GM19452 (cell line): ENCODE measurements around the gene TPH2.
A peak's percentile ranks its signal among the peaks of the same experiment; 100 is the strongest.

ENCODE experiments used
- ATAC-seq: cut with Tn5 transposase; IDR thresholded peaks from one replicate; pipeline ENCODE4 v1.9.1; 2021; ENCODE audit not compliant: unreplicated experiment

TPH2 gene

GRCh38 chr12:71938728-71939385 is at the start of gene TPH2:
TSS of gene TPH2 (plus strand) at chr12:71938845. CDS start at chr12:71938987, 142 bp downstream.
- no peak for ATAC-seq

- no peak for ATAC-seq
These were observed 48.2 kb upstream of the TPH2 start for GRCh38 chr12:71890475-71890874.

- no peak for ATAC-seq
These were observed 46.6 kb upstream of the TPH2 start for GRCh38 chr12:71892059-71892458.

- no peak for ATAC-seq
These were observed 42.3 kb upstream of the TPH2 start for GRCh38 chr12:71896205-71896882.

GRCh38 chr12:71900091-71900490 is 38.6 kb upstream of the TPH2 start:
- ATAC-seq = no peak

- no peak for ATAC-seq
These were observed 34.0 kb upstream of the TPH2 start for GRCh38 chr12:71904629-71905028.

- ATAC-seq = peak; percentile 86
These were observed 3.1 kb upstream of the TPH2 start for GRCh38 chr12:71935594-71935993.

GRCh38 chr12:71940068-71940467 is 1.4 kb downstream of the TPH2 start:
- ATAC-seq = no peak

GRCh38 chr12:71941174-71941573 is 2.5 kb downstream of the TPH2 start:
- no peak for ATAC-seq

- ATAC-seq = no peak
These were observed 3.6 kb downstream of the TPH2 start for GRCh38 chr12:71942259-71942658.

- no peak for ATAC-seq
These were observed 4.1 kb downstream of the TPH2 start for GRCh38 chr12:71942703-71943102.

- no peak for ATAC-seq
These were observed 6.5 kb downstream of the TPH2 start for GRCh38 chr12:71945121-71945520.

- no peak for ATAC-seq
These were observed 7.2 kb downstream of the TPH2 start for GRCh38 chr12:71945883-71946282.

GRCh38 chr12:71947645-71948105 is 9.0 kb downstream of the TPH2 start:
- ATAC-seq = no peak

- ATAC-seq = no peak
These were observed 9.7 kb downstream of the TPH2 start for GRCh38 chr12:71948390-71948789.

GRCh38 chr12:71949646-71950045 is 11.0 kb downstream of the TPH2 start:
- no peak for ATAC-seq

- ATAC-seq = no peak
These were observed 11.8 kb downstream of the TPH2 start for GRCh38 chr12:71950404-71950803.

- ATAC-seq = no peak
These were observed 12.2 kb downstream of the TPH2 start for GRCh38 chr12:71950819-71951218.

- no peak for ATAC-seq
These were observed 15.6 kb downstream of the TPH2 start for GRCh38 chr12:71954083-71954778.

GRCh38 chr12:71954861-71955260 is 16.2 kb downstream of the TPH2 start:
- ATAC-seq = no peak

GRCh38 chr12:71955970-71956369 is 17.3 kb downstream of the TPH2 start:
- no peak for ATAC-seq

GRCh38 chr12:71958056-71958455 is 19.4 kb downstream of the TPH2 start:
- no peak for ATAC-seq
